ENCODE measurements around the gene CTNNA2.

The CTNNA2 gene

DNA sequence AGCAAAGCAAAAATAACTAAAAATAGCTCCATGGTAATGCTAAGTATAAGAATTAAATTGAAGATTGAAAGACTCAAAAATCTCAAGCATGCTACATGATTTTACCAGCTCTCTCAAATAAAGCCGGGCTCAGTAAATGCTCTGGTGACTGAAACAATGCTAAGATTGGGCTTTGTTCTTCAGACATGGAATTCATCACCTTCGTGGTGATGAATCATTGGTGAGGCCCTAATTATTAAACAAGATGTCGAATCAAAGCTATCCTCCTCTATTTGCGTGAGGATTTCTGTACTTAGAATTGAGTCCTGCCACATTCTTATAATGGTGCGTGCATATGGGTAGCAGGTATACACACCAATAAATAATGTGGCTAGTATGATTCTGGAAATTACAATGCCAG, 850.5 kb downstream of the CTNNA2 start:
- FAIRE-seq, result no peak
- DNase-seq (ENCODE audit: insufficient read length), result no peak
- TF ChIP-seq POLR2A (IDR thresholded peaks at IDR 0.05; ENCODE audit: low read depth, low read length) (no peak), TAF1 (IDR thresholded peaks at IDR 0.05; ENCODE audit: borderline replicate concordance, low read depth, low read length) (no peak), POLR2AphosphoS5 (IDR thresholded peaks at IDR 0.05; ENCODE audit: low read depth, low read length) (no peak)

DNA sequence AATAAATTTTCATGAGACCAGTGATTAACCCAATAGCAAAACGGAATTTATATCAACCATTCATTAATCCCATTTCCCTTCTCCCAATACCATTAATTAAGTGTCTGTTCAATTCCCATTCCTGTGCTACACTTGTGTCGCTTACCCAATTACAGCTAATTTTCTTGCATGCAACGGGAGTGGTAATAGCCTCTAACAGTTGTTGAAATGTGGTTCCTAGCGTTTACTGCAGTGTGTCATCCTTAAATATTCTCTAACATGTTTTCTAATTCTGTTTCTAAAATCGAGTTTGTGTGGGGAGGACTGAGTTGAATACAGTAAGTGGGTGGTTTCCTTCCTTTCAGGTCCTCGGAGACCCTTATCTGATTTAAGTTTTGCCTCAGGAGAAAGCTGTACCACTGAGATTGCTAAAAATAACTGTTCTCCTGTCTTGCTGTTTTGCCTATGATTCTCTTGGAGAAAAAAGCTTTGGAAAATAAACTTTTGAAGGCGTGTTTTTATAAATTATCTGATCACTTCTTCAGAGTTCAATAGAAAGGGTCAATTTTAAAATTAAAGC, 851.0 kb downstream of the CTNNA2 start:
- FAIRE-seq, result no peak
- TF ChIP-seq POLR2A (IDR thresholded peaks at IDR 0.05; ENCODE audit: low read depth, low read length) (no peak), POLR2AphosphoS5 (IDR thresholded peaks at IDR 0.05; ENCODE audit: low read depth, low read length) (no peak)

GRCh38 chr2:80364524-80365212, 851.8 kb downstream of the CTNNA2 start:
- DNase-seq (ENCODE audit: insufficient read length), result no peak
- FAIRE-seq, result no peak
- no peak for TF ChIP-seq POLR2AphosphoS5 (IDR thresholded peaks at IDR 0.05; ENCODE audit: low read depth, low read length)
- no peak for TF ChIP-seq TAF1 (IDR thresholded peaks at IDR 0.05; ENCODE audit: borderline replicate concordance, low read depth, low read length)
- TF ChIP-seq POLR2A (IDR thresholded peaks at IDR 0.05; ENCODE audit: low read depth, low read length), result no peak

More for the DNA sequence above, 851.0 kb downstream of the CTNNA2 start:
- no peak for DNase-seq (ENCODE audit: insufficient read length)

DNA sequence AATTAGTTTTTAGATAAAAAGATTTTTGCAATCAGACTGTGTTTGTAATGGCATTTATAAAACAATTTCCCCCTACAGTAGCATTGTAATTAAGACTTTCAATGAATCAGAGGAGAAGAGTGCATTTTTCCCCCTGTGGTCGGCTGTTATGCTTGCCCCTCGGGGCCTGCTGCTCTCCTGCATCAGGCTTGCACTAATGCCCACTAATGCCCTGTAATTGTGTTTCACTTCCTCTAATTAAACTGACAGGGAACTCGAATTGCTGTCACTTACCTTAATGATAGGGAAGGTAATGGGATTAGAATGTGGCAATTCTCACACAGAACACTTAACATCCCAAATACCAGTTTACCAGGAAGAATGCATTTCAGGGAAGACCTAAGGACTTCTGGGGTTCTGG, 852.9 kb downstream of the CTNNA2 start:
- no peak for DNase-seq (ENCODE audit: insufficient read length)
- no peak for TF ChIP-seq POLR2A (IDR thresholded peaks at IDR 0.05; ENCODE audit: low read depth, low read length)
- TF ChIP-seq TAF1 (IDR thresholded peaks at IDR 0.05; ENCODE audit: borderline replicate concordance, low read depth, low read length), result no peak
- no peak for TF ChIP-seq POLR2AphosphoS5 (IDR thresholded peaks at IDR 0.05; ENCODE audit: low read depth, low read length)

GRCh38 chr2:80370375-80371009, 857.6 kb downstream of the CTNNA2 start:
- FAIRE-seq, result no peak
- no peak for TF ChIP-seq POLR2AphosphoS5 (IDR thresholded peaks at IDR 0.05; ENCODE audit: low read depth, low read length)
- no peak for TF ChIP-seq TAF1 (IDR thresholded peaks at IDR 0.05; ENCODE audit: borderline replicate concordance, low read depth, low read length)
- no peak for TF ChIP-seq POLR2A (IDR thresholded peaks at IDR 0.05; ENCODE audit: low read depth, low read length)
- no peak for DNase-seq (ENCODE audit: insufficient read length)

More for the DNA sequence above, 852.9 kb downstream of the CTNNA2 start:
- no peak for FAIRE-seq

DNA sequence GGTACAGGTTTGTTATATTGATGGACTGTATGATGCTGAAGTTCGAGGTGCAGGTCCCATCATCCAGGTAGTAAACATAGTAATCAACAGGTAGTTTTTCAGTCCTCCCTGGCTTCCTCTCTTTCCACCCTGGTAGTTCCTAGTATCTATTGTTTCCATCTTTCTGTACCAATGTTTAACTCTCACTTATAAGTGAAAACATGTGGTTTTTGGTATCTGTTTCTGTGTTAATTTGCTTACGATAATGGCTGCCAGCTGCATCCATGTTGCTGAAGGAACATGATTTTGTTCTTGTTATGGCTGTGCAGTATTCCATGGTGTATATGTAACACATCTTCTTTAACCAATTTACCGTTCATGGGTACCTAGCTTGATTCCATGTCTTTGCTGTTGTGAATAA, 861.3 kb downstream of the CTNNA2 start:
- no peak for FAIRE-seq
- DNase-seq (ENCODE audit: insufficient read length), result no peak
- TF ChIP-seq POLR2AphosphoS5 (IDR thresholded peaks at IDR 0.05; ENCODE audit: low read depth, low read length) (no peak), POLR2A (IDR thresholded peaks at IDR 0.05; ENCODE audit: low read depth, low read length) (no peak)

DNA sequence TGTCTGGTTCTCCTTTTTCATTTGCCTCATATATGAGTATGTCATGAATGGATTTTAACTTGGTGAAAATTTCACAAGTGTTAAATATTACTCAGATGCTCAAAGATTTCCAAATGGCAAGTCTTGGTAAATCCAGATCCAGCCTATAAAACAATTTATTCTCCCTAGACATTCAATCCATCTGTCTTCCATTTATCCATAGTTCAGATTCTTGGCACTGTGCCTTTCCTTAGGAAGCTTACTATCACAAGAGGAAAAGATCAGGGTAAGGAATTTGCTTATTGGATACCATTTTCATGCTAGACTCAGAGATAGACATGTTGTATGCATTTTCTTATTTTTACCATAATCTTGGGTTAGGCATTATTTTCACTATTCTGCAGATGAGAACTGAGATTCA, 864.2 kb downstream of the CTNNA2 start:
- DNase-seq (ENCODE audit: insufficient read length) (no peak), FAIRE-seq (no peak)
- TF ChIP-seq TAF1 (IDR thresholded peaks at IDR 0.05; ENCODE audit: borderline replicate concordance, low read depth, low read length), result no peak
- TF ChIP-seq POLR2AphosphoS5 (IDR thresholded peaks at IDR 0.05; ENCODE audit: low read depth, low read length), result no peak

DNA sequence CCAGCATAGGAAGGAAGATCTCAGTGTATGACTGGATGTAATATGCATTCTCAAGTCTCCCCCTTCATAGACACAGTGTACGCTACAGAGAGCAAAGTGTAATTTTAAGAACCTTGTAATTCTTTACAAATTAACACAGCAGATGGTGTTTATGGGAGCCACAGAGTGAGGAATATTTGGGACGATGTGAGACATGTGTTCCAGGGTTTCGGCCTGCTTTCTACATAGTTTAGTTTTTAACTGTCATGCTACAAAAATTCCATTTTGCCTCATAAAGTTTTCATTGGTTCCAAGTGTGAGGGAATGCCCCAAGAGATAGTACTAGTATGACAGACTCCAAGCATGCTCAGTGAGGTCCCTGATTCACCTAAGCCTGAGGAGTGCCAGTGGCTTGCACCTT, 867.9 kb downstream of the CTNNA2 start:
- DNase-seq (ENCODE audit: insufficient read length) (no peak), FAIRE-seq (no peak)
- TF ChIP-seq POLR2AphosphoS5 (IDR thresholded peaks at IDR 0.05; ENCODE audit: low read depth, low read length), result no peak
- TF ChIP-seq TAF1 (IDR thresholded peaks at IDR 0.05; ENCODE audit: borderline replicate concordance, low read depth, low read length), result no peak
- no peak for TF ChIP-seq POLR2A (IDR thresholded peaks at IDR 0.05; ENCODE audit: low read depth, low read length)

DNA sequence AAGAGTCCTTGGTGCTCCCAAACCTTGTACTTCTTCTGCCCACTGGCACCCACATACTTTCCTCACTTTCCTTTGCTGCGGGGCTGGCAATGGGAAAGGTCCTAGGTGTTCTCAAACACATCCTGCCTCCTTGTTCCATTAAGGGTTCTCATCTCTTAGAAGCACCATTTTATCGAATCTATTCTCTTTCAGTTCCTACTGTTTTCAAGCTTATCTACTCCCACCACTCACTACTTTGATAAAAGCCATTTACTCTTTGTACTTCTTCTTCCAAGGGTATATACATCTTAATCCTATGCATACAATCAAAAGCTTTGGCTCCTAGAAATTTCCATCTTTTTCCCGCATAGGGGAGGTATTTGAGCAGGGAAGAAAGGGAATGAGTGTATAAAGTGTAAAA, 868.8 kb downstream of the CTNNA2 start:
- no peak for TF ChIP-seq POLR2AphosphoS5 (IDR thresholded peaks at IDR 0.05; ENCODE audit: low read depth, low read length)
- TF ChIP-seq TAF1 (IDR thresholded peaks at IDR 0.05; ENCODE audit: borderline replicate concordance, low read depth, low read length), result no peak
- no peak for TF ChIP-seq POLR2A (IDR thresholded peaks at IDR 0.05; ENCODE audit: low read depth, low read length)
- FAIRE-seq (no peak), DNase-seq (ENCODE audit: insufficient read length) (no peak)

GRCh38 chr2:80392441-80392840, 879.6 kb downstream of the CTNNA2 start:
- TF ChIP-seq TAF1 (IDR thresholded peaks at IDR 0.05; ENCODE audit: borderline replicate concordance, low read depth, low read length) (no peak), POLR2A (IDR thresholded peaks at IDR 0.05; ENCODE audit: low read depth, low read length) (no peak), POLR2AphosphoS5 (IDR thresholded peaks at IDR 0.05; ENCODE audit: low read depth, low read length) (no peak)
- FAIRE-seq, result no peak
- no peak for DNase-seq (ENCODE audit: insufficient read length)

- TF ChIP-seq TAF1 (IDR thresholded peaks at IDR 0.05; ENCODE audit: borderline replicate concordance, low read depth, low read length) (no peak), POLR2AphosphoS5 (IDR thresholded peaks at IDR 0.05; ENCODE audit: low read depth, low read length) (no peak), POLR2A (IDR thresholded peaks at IDR 0.05; ENCODE audit: low read depth, low read length) (no peak)
- FAIRE-seq, result no peak
These were observed 881.1 kb downstream of the CTNNA2 start for GRCh38 chr2:80393991-80394390.

DNA sequence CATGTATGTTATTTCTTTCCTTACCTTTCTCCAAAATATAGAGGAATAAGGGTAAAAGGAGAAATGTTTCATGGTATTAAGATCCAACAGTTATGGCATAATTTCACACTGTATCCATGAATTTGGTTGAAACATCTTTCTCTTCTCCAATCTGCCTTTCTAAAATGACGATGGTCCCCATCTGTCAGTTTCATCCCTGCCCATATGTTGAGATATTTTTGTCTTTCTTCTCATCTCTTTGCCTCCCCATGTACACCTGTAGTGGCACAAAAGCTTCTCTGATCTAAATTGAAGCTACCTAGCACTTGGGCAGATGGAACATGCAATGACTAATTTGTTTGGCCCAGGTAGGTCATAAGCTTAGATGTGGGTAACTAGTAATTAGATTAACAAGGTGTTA, 882.4 kb downstream of the CTNNA2 start:
- TF ChIP-seq TAF1 (IDR thresholded peaks at IDR 0.05; ENCODE audit: borderline replicate concordance, low read depth, low read length), result no peak
- TF ChIP-seq POLR2AphosphoS5 (IDR thresholded peaks at IDR 0.05; ENCODE audit: low read depth, low read length), result no peak
- no peak for TF ChIP-seq POLR2A (IDR thresholded peaks at IDR 0.05; ENCODE audit: low read depth, low read length)
- no peak for FAIRE-seq

More at GRCh38 chr2:80393991-80394390, 881.1 kb downstream of the CTNNA2 start:
- DNase-seq (ENCODE audit: insufficient read length), result no peak

More for the DNA sequence above, 882.4 kb downstream of the CTNNA2 start:
- no peak for DNase-seq (ENCODE audit: insufficient read length)
